ENCODE data around the gene REV3L. TPM values are rescaled to one million over a fixed set of nuclear protein-coding genes. Genes with fewer than 3 reads are reported as not detected.
"Not testable (repeated sequence)": the region's sequence is repeated elsewhere in the genome, so short reads cannot be mapped to it uniquely, and the experiment has no call there.

The REV3L gene, protein sequence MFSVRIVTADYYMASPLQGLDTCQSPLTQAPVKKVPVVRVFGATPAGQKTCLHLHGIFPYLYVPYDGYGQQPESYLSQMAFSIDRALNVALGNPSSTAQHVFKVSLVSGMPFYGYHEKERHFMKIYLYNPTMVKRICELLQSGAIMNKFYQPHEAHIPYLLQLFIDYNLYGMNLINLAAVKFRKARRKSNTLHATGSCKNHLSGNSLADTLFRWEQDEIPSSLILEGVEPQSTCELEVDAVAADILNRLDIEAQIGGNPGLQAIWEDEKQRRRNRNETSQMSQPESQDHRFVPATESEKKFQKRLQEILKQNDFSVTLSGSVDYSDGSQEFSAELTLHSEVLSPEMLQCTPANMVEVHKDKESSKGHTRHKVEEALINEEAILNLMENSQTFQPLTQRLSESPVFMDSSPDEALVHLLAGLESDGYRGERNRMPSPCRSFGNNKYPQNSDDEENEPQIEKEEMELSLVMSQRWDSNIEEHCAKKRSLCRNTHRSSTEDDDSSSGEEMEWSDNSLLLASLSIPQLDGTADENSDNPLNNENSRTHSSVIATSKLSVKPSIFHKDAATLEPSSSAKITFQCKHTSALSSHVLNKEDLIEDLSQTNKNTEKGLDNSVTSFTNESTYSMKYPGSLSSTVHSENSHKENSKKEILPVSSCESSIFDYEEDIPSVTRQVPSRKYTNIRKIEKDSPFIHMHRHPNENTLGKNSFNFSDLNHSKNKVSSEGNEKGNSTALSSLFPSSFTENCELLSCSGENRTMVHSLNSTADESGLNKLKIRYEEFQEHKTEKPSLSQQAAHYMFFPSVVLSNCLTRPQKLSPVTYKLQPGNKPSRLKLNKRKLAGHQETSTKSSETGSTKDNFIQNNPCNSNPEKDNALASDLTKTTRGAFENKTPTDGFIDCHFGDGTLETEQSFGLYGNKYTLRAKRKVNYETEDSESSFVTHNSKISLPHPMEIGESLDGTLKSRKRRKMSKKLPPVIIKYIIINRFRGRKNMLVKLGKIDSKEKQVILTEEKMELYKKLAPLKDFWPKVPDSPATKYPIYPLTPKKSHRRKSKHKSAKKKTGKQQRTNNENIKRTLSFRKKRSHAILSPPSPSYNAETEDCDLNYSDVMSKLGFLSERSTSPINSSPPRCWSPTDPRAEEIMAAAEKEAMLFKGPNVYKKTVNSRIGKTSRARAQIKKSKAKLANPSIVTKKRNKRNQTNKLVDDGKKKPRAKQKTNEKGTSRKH (N-terminal part only)
- total RNA-seq (ENCODE audit: insufficient read depth, low replicate concordance), result 66.0 TPM

GRCh38 chr6:111482959-111483735 lies at the start of gene REV3L:
REV3L (minus strand) TSS chr6:111483218; CDS start chr6:111482888, 330 bp downstream.
- DNase-seq (ENCODE audit: low spot score), result peak; percentile 92

DNA sequence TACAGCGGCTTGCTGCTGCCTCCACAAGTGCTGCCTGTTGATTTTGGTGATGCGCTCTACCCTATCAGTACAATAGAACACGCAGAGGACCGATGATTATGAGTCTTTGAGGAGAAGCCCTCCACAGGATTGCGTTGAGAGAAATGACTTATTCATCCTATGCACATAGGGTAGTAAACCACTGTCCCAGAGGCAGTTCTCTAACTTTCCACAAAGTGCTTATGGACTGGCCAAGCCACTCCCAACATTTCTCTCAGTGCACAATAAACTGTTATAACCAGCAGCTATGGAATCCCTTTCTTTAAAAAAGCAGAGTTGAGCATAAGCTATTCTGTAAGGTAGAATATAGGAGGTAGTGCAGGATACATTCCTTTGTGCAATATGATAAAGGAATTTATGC lies 48.2 kb upstream of the REV3L start:
- no peak for DNase-seq (ENCODE audit: low spot score)

DNA sequence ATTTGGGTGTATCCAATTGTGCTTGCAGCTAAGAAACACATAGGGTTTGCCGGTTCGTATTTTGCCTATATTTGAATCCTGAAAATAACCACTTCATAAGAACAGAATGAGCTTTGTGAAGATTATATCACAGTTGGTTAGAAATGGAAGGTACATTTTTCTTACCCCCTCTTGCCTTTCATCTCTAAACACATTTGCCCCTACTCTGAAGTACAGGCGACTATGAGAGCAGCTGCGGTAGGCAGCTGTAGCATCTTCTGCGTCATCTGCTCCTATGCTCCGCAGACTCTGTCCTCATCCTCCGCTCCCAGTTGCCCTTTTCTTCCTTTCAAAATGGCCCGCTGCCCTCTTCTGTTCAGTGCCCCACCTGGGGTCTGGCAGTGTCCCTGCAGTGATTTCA lies 47.6 kb upstream of the REV3L start:
- DNase-seq (ENCODE audit: low spot score), result no peak

DNA sequence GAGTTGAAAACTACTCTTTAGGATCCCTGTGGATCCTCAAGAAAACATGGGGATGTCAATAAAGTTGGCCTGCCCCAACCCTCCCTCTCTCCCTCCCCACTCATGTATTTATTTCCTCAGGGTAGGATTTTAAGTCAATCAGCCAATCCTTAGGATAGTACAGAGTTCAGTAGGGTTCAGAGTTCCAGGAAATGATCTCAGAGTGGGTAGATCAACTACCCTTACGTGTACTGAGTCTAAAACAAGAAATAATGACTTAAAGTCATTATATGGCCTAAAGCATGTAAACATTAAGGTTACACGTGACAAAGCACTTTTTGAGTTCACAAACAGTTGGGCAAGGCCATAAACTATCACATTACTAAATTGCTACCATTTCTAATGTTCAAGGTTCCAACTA lies 47.2 kb upstream of the REV3L start:
- DNase-seq (ENCODE audit: low spot score), result no peak

- DNase-seq (ENCODE audit: low spot score), result no peak
Measured at GRCh38 chr6:111527367-111527766, 44.3 kb upstream of the REV3L start.

DNA sequence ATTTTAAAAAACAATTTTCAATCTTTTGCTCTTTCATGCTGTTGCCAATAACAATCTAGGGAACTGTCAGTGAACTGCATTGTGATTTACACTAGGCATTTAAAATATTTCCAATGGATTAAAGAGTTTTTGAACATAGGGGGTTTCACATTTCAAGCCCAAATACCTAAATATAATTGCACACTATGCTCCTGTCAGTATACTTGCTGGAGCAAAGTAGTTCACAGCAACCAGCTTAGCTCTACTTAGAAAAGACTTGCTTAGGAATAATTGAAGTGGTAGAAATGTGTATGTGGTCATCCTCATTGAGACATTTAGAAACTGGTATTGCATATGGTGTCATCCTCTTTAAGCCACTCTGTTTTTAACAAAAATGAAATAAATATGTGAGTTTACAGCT lies 41.7 kb upstream of the REV3L start:
- no peak for DNase-seq (ENCODE audit: low spot score)

DNA sequence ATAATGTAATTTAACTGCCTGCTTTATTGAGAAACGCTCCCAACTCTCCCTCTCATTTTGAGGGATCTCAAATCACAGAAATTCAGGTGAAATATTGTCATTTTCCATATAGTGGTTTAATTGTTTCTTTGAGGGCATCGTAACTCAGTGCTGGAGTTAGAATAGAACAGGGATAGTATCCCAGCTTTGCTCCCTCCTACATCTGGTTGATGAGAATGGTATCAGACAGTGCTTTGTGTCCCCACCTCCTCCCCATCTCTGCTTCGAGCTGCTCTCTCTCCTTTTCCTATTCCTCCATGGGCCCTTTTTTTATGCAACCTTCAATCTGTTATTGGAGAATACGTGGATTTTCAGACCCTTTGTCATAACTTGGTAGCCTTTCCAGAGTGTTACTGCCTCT lies 41.2 kb upstream of the REV3L start:
- DNase-seq (ENCODE audit: low spot score), result no peak

DNA sequence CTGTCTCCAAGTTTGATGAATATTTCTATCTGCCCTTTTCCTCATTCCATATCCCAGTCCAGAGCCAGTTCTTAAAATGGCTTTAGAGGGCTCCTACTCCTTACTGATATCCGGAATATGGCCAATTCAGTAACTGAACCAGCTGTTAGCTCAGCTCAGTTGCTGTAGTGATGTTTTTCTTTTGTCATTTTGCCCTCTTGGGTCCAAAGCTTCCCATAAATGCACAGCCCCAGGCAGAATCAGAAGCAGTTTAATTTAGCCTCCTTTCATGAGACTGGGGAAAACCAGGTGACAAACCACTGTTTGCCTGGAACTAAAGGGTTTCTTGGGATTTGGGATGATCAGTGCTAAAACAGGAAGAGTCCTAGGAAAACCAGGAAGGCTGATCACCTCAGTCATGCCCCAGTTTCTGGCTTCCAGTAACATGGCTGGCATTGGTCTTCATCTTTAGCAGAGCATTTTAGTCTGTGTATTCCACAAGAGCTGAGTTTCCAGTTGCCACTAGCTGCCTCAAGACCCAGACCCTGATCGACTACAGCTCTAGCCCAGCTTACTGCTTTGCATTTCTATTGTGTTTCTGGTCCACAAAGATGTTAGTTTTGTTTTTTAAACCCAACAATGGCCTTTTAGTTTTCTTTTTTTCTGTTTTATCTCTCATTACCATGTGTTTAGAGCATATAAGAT lies 40.6 kb upstream of the REV3L start:
- no peak for DNase-seq (ENCODE audit: low spot score)

DNA sequence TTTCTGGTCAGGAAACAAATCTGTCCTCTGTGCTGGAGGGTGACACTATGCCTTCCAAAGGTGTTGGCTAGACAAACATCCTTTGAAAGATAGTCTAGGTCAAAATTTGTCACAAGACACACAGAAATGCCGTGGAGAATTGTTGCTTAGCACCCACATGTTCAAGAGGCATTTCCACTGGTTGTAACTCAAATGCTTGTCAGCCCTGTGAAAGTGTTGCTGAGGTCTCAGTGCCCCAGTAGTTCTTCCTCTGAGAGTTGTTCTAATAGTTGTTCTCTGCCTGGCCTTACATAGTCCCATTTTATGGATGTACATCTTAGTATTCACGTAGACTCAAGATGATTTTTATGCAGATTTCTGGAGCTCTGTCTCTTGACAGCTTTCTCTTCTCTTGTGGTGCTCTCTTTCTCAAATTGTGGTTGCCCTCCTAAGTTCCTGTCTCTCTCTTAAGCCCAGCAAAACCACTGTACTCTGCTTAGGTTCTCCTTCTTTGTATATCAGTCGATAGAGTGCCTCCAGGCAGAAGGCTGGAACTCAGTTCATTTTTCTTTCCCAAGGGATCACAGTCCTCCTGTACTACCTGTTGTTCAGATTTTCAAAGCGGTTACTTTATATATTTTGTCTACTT lies 39.5 kb upstream of the REV3L start:
- no peak for DNase-seq (ENCODE audit: low spot score)

- DNase-seq (ENCODE audit: low spot score), result no peak
Measured at GRCh38 chr6:111521497-111522270, 38.7 kb upstream of the REV3L start.

DNA sequence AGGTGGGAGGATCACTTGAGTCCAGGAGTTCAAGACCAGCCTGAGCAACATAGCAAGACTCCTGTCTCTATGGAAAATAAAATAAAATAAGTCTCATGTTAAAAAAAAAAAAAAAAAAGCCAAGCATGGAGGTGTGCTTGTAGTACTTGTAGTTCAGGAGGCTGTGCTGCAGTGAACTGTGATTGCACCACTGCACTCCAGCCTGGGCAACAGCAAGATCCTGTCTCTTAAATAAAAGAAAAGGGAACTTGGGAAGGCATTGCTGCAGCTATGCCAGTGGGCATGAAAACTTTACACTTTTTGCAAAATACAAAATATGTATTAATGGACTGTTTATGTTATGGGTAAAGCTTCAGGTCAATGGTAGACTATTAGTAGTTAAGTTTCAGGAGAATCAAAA lies 37.5 kb upstream of the REV3L start:
- DNase-seq (ENCODE audit: low spot score), result no peak

- DNase-seq (ENCODE audit: low spot score), result no peak
Measured at GRCh38 chr6:111517965-111518364, 34.9 kb upstream of the REV3L start.

- no peak for DNase-seq (ENCODE audit: low spot score)
Measured at GRCh38 chr6:111515259-111515658, 32.2 kb upstream of the REV3L start.

DNA sequence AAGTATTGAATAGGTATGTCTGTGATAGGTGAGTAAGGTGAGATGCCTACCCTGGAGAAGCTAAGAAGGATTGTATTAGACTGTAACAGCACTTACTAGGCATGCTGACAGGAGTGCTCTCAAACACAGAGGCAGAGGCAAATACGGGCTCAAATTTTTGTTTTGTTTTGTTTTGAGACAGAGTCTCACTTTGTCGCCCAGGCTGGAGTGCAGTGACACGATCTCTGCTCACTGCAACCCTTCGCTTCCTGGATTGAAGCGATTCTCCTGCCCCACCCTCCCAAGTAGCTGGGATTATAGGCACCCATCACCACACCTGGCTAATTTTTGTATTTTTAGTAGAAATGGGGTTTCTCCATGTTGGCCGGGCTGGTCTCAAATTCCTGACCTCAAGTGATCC lies 31.5 kb upstream of the REV3L start:
- DNase-seq (ENCODE audit: low spot score), result not testable (repeated sequence)

- DNase-seq (ENCODE audit: low spot score), result not testable (repeated sequence)
Measured at GRCh38 chr6:111507219-111507618, 24.2 kb upstream of the REV3L start.

GRCh38 chr6:111505498-111505897 lies 22.5 kb upstream of the REV3L start:
- DNase-seq (ENCODE audit: low spot score), result not testable (repeated sequence)

DNA sequence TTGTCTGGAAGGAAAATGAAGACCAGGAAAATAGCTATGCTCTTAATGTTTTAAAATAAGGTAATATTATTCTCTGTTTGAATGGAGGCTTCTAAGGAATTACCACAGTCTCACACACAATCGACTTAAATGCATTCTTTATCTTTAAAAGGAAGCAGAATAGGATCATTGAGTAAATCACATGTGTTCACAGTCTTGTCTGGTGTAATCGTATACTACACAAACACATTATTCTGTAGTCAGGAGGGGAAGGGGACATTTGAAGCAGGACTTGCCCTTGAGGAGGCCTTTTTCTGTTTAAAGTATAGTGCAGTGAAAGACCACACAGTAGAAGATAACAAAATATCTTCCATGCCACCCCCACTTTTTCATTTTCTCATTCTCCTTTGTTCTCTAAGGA lies 20.6 kb upstream of the REV3L start:
- no peak for DNase-seq (ENCODE audit: low spot score)

DNA sequence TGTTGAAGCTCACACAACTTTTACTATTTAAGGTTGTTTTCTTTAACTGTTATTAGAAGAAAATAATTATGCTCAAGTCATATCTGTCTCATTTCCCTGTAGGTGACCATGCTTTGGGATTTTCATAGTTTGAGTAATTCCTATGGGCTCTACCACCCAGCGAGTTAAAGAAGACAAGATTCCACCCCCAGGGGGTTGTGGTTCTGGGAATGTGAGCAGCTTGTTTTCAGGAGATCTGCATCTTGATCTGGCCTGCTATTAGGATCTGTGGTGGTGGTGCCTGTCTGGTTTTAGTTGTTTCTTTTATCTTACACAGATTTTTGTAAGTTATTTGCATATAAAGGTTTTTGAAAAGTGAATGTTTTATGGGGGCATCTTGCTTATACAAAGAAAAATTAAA lies 20.2 kb upstream of the REV3L start:
- no peak for DNase-seq (ENCODE audit: low spot score)

DNA sequence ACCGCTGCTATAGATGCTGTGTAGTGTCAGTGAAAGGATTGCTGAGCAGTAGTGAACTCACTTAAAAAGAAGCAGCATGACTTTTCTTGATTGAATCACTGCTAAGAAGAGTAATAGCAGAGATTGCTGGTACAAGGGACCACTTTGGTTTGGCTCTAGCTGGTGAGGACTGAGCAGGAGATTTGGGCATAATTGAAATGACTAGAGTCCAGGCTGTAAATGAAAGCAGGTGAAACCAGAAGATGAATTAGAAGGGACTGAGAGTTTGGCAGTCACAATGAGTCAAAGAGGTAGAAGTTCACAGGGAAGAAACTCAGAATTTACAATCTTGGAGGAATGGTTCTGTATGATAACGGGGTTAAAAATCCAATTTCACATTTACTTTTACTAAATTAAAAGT lies 19.1 kb upstream of the REV3L start:
- DNase-seq (ENCODE audit: low spot score), result no peak
